AG04449 (cell line): Measurements from ENCODE around the gene GAL3ST2.

Source experiments
- CTCF ChIA-PET: fragments of 350-600 bp; formaldehyde crosslinking; extraction: SDS; loops from one replicate; lab custom pipeline; 2021; ENCODE audit warnings: antibody characterized with exemption; lab: Yijun Ruan, JAX
- POLR2A ChIA-PET: fragments of 400-600, 350-600 bp; formaldehyde crosslinking; extraction: SDS; loops from one replicate; lab custom pipeline; 2020; ENCODE audit warnings: antibody characterized with exemption, inconsistent platforms; lab: Yijun Ruan, JAX
- DNase-seq: peaks from one replicate; pipeline ENCODE4 v3.0.0-alpha.2; 2010; ENCODE audit warnings: low read depth, low spot score
- H3K4me3 ChIP-seq: 2 replicates; pipeline ENCODE4 v1.5.1; 2011; ENCODE audit warnings: low read depth, mild to moderate bottlenecking, control low read depth, low read length
- TF ChIP-seq, protein P1 (sequence below): IDR thresholded peaks from one replicate; pipeline ENCODE4 v1.5.1; 2011; ENCODE audit warnings: mild to moderate bottlenecking, moderate library complexity, low read length, control low read depth, inconsistent platforms; ENCODE audit not compliant: insufficient read depth; ENCODE audit errors: missing control alignments

The GAL3ST2 gene

GRCh38 chr2:241743620-241744019, 33.0 kb upstream of the GAL3ST2 start:
- DNase-seq, result no peak
- no peak overlapping the region for H3K4me3 ChIP-seq
- ChIA-PET POLR2A (no interaction called here), CTCF (interaction anchor here (0.8 kb wide), 1 partner anchor 9 kb away, joined by 3 read pairs; the partner anchor contains the start of gene D2HGDH)
- TF ChIP-seq, protein P1, sequence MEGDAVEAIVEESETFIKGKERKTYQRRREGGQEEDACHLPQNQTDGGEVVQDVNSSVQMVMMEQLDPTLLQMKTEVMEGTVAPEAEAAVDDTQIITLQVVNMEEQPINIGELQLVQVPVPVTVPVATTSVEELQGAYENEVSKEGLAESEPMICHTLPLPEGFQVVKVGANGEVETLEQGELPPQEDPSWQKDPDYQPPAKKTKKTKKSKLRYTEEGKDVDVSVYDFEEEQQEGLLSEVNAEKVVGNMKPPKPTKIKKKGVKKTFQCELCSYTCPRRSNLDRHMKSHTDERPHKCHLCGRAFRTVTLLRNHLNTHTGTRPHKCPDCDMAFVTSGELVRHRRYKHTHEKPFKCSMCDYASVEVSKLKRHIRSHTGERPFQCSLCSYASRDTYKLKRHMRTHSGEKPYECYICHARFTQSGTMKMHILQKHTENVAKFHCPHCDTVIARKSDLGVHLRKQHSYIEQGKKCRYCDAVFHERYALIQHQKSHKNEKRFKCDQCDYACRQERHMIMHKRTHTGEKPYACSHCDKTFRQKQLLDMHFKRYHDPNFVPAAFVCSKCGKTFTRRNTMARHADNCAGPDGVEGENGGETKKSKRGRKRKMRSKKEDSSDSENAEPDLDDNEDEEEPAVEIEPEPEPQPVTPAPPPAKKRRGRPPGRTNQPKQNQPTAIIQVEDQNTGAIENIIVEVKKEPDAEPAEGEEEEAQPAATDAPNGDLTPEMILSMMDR, result no peak

GRCh38 chr2:241744028-241744754, 32.4 kb upstream of the GAL3ST2 start:
- ChIA-PET POLR2A (no interaction called here), CTCF (no interaction called here)
- DNase-seq, result no peak
- TF ChIP-seq, protein P1, result no peak
- H3K4me3 ChIP-seq, result no peak overlapping the region

- TF ChIP-seq, protein P1, result no peak
- ChIA-PET CTCF (no interaction called here), POLR2A (no interaction called here)
- no peak overlapping the region for H3K4me3 ChIP-seq
- no peak for DNase-seq
These were observed 31.3 kb upstream of the GAL3ST2 start for GRCh38 chr2:241745276-241745675.

DNA sequence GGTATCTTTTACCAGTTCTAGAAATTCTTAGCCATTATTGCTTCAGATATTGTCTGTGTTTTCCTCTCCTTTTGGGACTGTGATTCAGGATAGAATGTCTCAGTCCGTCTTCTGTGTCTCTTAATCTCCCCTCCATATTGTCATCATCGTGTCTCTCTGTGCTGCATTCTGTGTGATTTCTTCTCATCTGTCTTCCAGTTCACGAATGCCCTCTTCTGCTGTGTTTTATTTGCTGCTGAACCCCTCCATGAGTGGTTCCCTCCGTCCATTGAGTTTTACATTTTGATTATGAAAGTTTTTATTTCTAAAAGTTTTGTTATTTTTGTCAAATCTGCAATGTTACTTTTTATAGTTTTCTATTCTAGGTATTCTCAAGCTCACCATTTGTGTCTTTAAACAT, 30.5 kb upstream of the GAL3ST2 start:
- H3K4me3 ChIP-seq, result no peak overlapping the region
- no peak for DNase-seq
- TF ChIP-seq, protein P1, result no peak
- ChIA-PET CTCF (no interaction called here), POLR2A (no interaction called here)

- DNase-seq, result no peak
- H3K4me3 ChIP-seq, result no peak overlapping the region
- TF ChIP-seq, protein P1, result no peak
- ChIA-PET POLR2A (no interaction called here), CTCF (no interaction called here)
These were observed 28.0 kb upstream of the GAL3ST2 start for GRCh38 chr2:241748468-241749256.
